ENCODE results near the gene SLC6A6.

Gene SLC6A6

GRCh38 chr3:14379843-14380242 is 22.6 kb upstream of the SLC6A6 start:
- H3K9ac ChIP-seq (ENCODE audit: low read depth in 1 of 2, low read length in 2 of 2) = no peak overlapping the region
- no peaks in the 10 kb centered on the region for H3K27me3 ChIP-seq (ENCODE audit: control insufficient read depth in 1 of 2, insufficient read depth in 2 of 2, low read length in 2 of 2)
- no peak overlapping the region for H3K27ac ChIP-seq (ENCODE audit: low read depth, low read length)
- H3K36me3 ChIP-seq (ENCODE audit: control insufficient read depth in 1 of 2, insufficient read depth in 2 of 2, low read length in 2 of 2) = no peaks in the 10 kb centered on the region
- H3K4me1 ChIP-seq (ENCODE audit: control insufficient read depth in 1 of 2, insufficient read depth in 2 of 2, low read length in 2 of 2) = peaks cover 6 to 11% of the 10 kb centered on the region in 2 donors
- H3K9me3 ChIP-seq (ENCODE audit: control insufficient read depth in 1 of 2, low read length in 2 of 2) = no peaks in the 10 kb centered on the region
- H3K4me3 ChIP-seq (ENCODE audit: low read depth in 1 of 2, low read length in 2 of 2) = no peak overlapping the region

- peaks cover 4% of the 10 kb centered on the region in 2 donors for H3K4me1 ChIP-seq (ENCODE audit: control insufficient read depth in 1 of 2, insufficient read depth in 2 of 2, low read length in 2 of 2)
- no peaks in the 10 kb centered on the region for H3K9me3 ChIP-seq (ENCODE audit: control insufficient read depth in 1 of 2, low read length in 2 of 2)
- no peaks in the 10 kb centered on the region for H3K36me3 ChIP-seq (ENCODE audit: control insufficient read depth in 1 of 2, insufficient read depth in 2 of 2, low read length in 2 of 2)
- H3K27me3 ChIP-seq (ENCODE audit: control insufficient read depth in 1 of 2, insufficient read depth in 2 of 2, low read length in 2 of 2) = no peaks in the 10 kb centered on the region
- H3K4me3 ChIP-seq (ENCODE audit: low read depth in 1 of 2, low read length in 2 of 2) = no peak overlapping the region
- H3K27ac ChIP-seq (ENCODE audit: low read depth, low read length) = no peak overlapping the region
- H3K9ac ChIP-seq (ENCODE audit: low read depth in 1 of 2, low read length in 2 of 2) = no peak overlapping the region
These were observed 16.2 kb upstream of the SLC6A6 start for GRCh38 chr3:14386254-14386653.

- Histone ChIP-seq H3K27ac (ENCODE audit: low read depth, low read length) (no peak overlapping the region), H3K9ac (ENCODE audit: low read depth in 1 of 2, low read length in 2 of 2) (no peak overlapping the region), H3K9me3 (ENCODE audit: control insufficient read depth in 1 of 2, low read length in 2 of 2) (no peaks in the 10 kb centered on the region), H3K36me3 (ENCODE audit: control insufficient read depth in 1 of 2, insufficient read depth in 2 of 2, low read length in 2 of 2) (no peaks in the 10 kb centered on the region), H3K4me3 (ENCODE audit: low read depth in 1 of 2, low read length in 2 of 2) (no peak overlapping the region), H3K27me3 (ENCODE audit: control insufficient read depth in 1 of 2, insufficient read depth in 2 of 2, low read length in 2 of 2) (no peaks in the 10 kb centered on the region), H3K4me1 (ENCODE audit: control insufficient read depth in 1 of 2, insufficient read depth in 2 of 2, low read length in 2 of 2) (peaks cover 4 to 5% of the 10 kb centered on the region in 2 donors)
These were observed 14.2 kb upstream of the SLC6A6 start for GRCh38 chr3:14388201-14388600.

- Histone ChIP-seq H3K27ac (ENCODE audit: low read depth, low read length) (no peak overlapping the region), H3K27me3 (ENCODE audit: control insufficient read depth in 1 of 2, insufficient read depth in 2 of 2, low read length in 2 of 2) (no peaks in the 10 kb centered on the region), H3K36me3 (ENCODE audit: control insufficient read depth in 1 of 2, insufficient read depth in 2 of 2, low read length in 2 of 2) (no peaks in the 10 kb centered on the region), H3K9ac (ENCODE audit: low read depth in 1 of 2, low read length in 2 of 2) (no peak overlapping the region), H3K9me3 (ENCODE audit: control insufficient read depth in 1 of 2, low read length in 2 of 2) (no peaks in the 10 kb centered on the region), H3K4me1 (ENCODE audit: control insufficient read depth in 1 of 2, insufficient read depth in 2 of 2, low read length in 2 of 2) (peaks cover 4 to 5% of the 10 kb centered on the region in 2 donors), H3K4me3 (ENCODE audit: low read depth in 1 of 2, low read length in 2 of 2) (no peak overlapping the region)
These were observed 13.2 kb upstream of the SLC6A6 start for GRCh38 chr3:14389166-14389606.

- Histone ChIP-seq H3K4me3 (ENCODE audit: low read depth in 1 of 2, low read length in 2 of 2) (no peak overlapping the region), H3K36me3 (ENCODE audit: control insufficient read depth in 1 of 2, insufficient read depth in 2 of 2, low read length in 2 of 2) (no peaks in the 10 kb centered on the region), H3K27ac (ENCODE audit: low read depth, low read length) (no peak overlapping the region), H3K9ac (ENCODE audit: low read depth in 1 of 2, low read length in 2 of 2) (no peak overlapping the region), H3K9me3 (ENCODE audit: control insufficient read depth in 1 of 2, low read length in 2 of 2) (no peaks in the 10 kb centered on the region), H3K4me1 (ENCODE audit: control insufficient read depth in 1 of 2, insufficient read depth in 2 of 2, low read length in 2 of 2) (peaks cover 4 to 5% of the 10 kb centered on the region in 2 donors), H3K27me3 (ENCODE audit: control insufficient read depth in 1 of 2, insufficient read depth in 2 of 2, low read length in 2 of 2) (no peaks in the 10 kb centered on the region)
These were observed 12.7 kb upstream of the SLC6A6 start for GRCh38 chr3:14389716-14390115.

GRCh38 chr3:14391033-14391432 is 11.4 kb upstream of the SLC6A6 start:
- Histone ChIP-seq H3K9me3 (ENCODE audit: control insufficient read depth in 1 of 2, low read length in 2 of 2) (no peaks in the 10 kb centered on the region), H3K4me1 (ENCODE audit: control insufficient read depth in 1 of 2, insufficient read depth in 2 of 2, low read length in 2 of 2) (peaks cover 4 to 5% of the 10 kb centered on the region in 2 donors), H3K4me3 (ENCODE audit: low read depth in 1 of 2, low read length in 2 of 2) (no peak overlapping the region), H3K27ac (ENCODE audit: low read depth, low read length) (no peak overlapping the region), H3K27me3 (ENCODE audit: control insufficient read depth in 1 of 2, insufficient read depth in 2 of 2, low read length in 2 of 2) (no peaks in the 10 kb centered on the region), H3K36me3 (ENCODE audit: control insufficient read depth in 1 of 2, insufficient read depth in 2 of 2, low read length in 2 of 2) (no peaks in the 10 kb centered on the region), H3K9ac (ENCODE audit: low read depth in 1 of 2, low read length in 2 of 2) (no peak overlapping the region)

- H3K4me1 ChIP-seq (ENCODE audit: control insufficient read depth in 1 of 2, insufficient read depth in 2 of 2, low read length in 2 of 2) = peaks cover 6 to 12% of the 10 kb centered on the region in 2 donors
- H3K9me3 ChIP-seq (ENCODE audit: control insufficient read depth in 1 of 2, low read length in 2 of 2) = no peaks in the 10 kb centered on the region
- no peak overlapping the region for H3K4me3 ChIP-seq (ENCODE audit: low read depth in 1 of 2, low read length in 2 of 2)
- H3K9ac ChIP-seq (ENCODE audit: low read depth in 1 of 2, low read length in 2 of 2) = no peak overlapping the region
- no peaks in the 10 kb centered on the region for H3K36me3 ChIP-seq (ENCODE audit: control insufficient read depth in 1 of 2, insufficient read depth in 2 of 2, low read length in 2 of 2)
- no peaks in the 10 kb centered on the region for H3K27me3 ChIP-seq (ENCODE audit: control insufficient read depth in 1 of 2, insufficient read depth in 2 of 2, low read length in 2 of 2)
- H3K27ac ChIP-seq (ENCODE audit: low read depth, low read length) = no peak overlapping the region
These were observed 10.2 kb upstream of the SLC6A6 start for GRCh38 chr3:14392231-14392630.

- H3K4me3 ChIP-seq (ENCODE audit: low read depth in 1 of 2, low read length in 2 of 2) = no peak overlapping the region
- no peaks in the 10 kb centered on the region for H3K36me3 ChIP-seq (ENCODE audit: control insufficient read depth in 1 of 2, insufficient read depth in 2 of 2, low read length in 2 of 2)
- no peak overlapping the region for H3K27ac ChIP-seq (ENCODE audit: low read depth, low read length)
- H3K27me3 ChIP-seq (ENCODE audit: control insufficient read depth in 1 of 2, insufficient read depth in 2 of 2, low read length in 2 of 2) = no peaks in the 10 kb centered on the region
- H3K4me1 ChIP-seq (ENCODE audit: control insufficient read depth in 1 of 2, insufficient read depth in 2 of 2, low read length in 2 of 2) = peaks cover 13 to 19% of the 10 kb centered on the region in 2 donors
- H3K9ac ChIP-seq (ENCODE audit: low read depth in 1 of 2, low read length in 2 of 2) = no peak overlapping the region
- no peaks in the 10 kb centered on the region for H3K9me3 ChIP-seq (ENCODE audit: control insufficient read depth in 1 of 2, low read length in 2 of 2)
These were observed 9.5 kb upstream of the SLC6A6 start for GRCh38 chr3:14392803-14393319.

GRCh38 chr3:14393440-14394106 is 8.8 kb upstream of the SLC6A6 start:
- Histone ChIP-seq H3K36me3 (ENCODE audit: control insufficient read depth in 1 of 2, insufficient read depth in 2 of 2, low read length in 2 of 2) (no peaks in the 10 kb centered on the region), H3K4me1 (ENCODE audit: control insufficient read depth in 1 of 2, insufficient read depth in 2 of 2, low read length in 2 of 2) (peaks cover 18 to 24% of the 10 kb centered on the region in 2 donors), H3K27ac (ENCODE audit: low read depth, low read length) (peak overlapping the region; percentile 27), H3K9ac (ENCODE audit: low read depth in 1 of 2, low read length in 2 of 2) (peak overlapping the region in 1 of 2 donors; percentile 14), H3K9me3 (ENCODE audit: control insufficient read depth in 1 of 2, low read length in 2 of 2) (no peaks in the 10 kb centered on the region), H3K27me3 (ENCODE audit: control insufficient read depth in 1 of 2, insufficient read depth in 2 of 2, low read length in 2 of 2) (no peaks in the 10 kb centered on the region), H3K4me3 (ENCODE audit: low read depth in 1 of 2, low read length in 2 of 2) (no peak overlapping the region)

GRCh38 chr3:14396031-14396692 is 6.2 kb upstream of the SLC6A6 start:
- H3K4me1 ChIP-seq (ENCODE audit: control insufficient read depth in 1 of 2, insufficient read depth in 2 of 2, low read length in 2 of 2) = peaks cover 15 to 20% of the 10 kb centered on the region in 2 donors
- no peaks in the 10 kb centered on the region for H3K27me3 ChIP-seq (ENCODE audit: control insufficient read depth in 1 of 2, insufficient read depth in 2 of 2, low read length in 2 of 2)
- H3K27ac ChIP-seq (ENCODE audit: low read depth, low read length) = no peak overlapping the region
- H3K4me3 ChIP-seq (ENCODE audit: low read depth in 1 of 2, low read length in 2 of 2) = no peak overlapping the region
- no peak overlapping the region for H3K9ac ChIP-seq (ENCODE audit: low read depth in 1 of 2, low read length in 2 of 2)
- no peaks in the 10 kb centered on the region for H3K36me3 ChIP-seq (ENCODE audit: control insufficient read depth in 1 of 2, insufficient read depth in 2 of 2, low read length in 2 of 2)
- no peaks in the 10 kb centered on the region for H3K9me3 ChIP-seq (ENCODE audit: control insufficient read depth in 1 of 2, low read length in 2 of 2)
